Ishikawa (cell line): ENCODE measurements around the gene ASXL1.

Experiments
- YY1 ChIP-seq: IDR thresholded peaks from 2 replicates; pipeline ENCODE4 v1.6.1; 2012; ENCODE audit warnings: low read depth
- TF ChIP-seq, protein P1 (sequence below): IDR thresholded peaks from 2 replicates; pipeline ENCODE4 v1.6.1; 2012; ENCODE audit warnings: low read depth, mild to moderate bottlenecking

DNA sequence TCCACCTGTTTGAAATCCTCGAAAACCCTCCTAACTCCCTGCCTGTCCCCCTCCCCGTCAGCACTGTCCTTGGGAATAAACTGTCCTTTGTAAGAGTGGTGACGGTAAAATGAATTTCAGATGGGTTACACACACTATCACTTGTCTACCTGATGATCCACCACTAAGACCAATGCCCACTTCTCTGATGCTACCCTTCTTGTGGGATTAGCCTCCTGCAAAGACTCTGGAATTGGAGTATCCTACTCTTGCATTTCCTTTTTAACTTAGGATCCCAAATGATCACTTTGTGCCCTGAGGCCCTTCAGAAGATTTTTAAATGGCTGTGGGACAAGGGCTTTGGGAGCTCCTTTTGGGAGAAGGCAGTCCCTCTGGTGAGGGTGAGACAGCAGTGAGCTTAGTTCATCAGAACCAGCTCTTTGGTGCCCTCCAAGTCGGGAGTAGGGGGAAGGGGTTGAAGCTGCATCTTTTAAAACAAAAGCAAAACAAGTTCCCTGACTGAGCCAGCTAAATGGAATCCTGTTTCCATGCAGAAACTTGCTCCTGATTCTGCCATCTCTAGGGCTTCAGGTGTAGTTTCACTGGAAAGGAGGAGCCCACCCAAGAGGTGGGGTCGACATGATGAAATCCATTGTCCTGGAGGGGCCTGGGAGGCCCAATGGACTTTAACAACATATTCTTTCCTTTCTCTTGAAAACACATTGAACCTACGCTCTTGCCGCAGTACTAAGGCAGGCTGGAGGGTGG, 86.5 kb downstream of the ASXL1 start:
- TF ChIP-seq, protein P1, sequence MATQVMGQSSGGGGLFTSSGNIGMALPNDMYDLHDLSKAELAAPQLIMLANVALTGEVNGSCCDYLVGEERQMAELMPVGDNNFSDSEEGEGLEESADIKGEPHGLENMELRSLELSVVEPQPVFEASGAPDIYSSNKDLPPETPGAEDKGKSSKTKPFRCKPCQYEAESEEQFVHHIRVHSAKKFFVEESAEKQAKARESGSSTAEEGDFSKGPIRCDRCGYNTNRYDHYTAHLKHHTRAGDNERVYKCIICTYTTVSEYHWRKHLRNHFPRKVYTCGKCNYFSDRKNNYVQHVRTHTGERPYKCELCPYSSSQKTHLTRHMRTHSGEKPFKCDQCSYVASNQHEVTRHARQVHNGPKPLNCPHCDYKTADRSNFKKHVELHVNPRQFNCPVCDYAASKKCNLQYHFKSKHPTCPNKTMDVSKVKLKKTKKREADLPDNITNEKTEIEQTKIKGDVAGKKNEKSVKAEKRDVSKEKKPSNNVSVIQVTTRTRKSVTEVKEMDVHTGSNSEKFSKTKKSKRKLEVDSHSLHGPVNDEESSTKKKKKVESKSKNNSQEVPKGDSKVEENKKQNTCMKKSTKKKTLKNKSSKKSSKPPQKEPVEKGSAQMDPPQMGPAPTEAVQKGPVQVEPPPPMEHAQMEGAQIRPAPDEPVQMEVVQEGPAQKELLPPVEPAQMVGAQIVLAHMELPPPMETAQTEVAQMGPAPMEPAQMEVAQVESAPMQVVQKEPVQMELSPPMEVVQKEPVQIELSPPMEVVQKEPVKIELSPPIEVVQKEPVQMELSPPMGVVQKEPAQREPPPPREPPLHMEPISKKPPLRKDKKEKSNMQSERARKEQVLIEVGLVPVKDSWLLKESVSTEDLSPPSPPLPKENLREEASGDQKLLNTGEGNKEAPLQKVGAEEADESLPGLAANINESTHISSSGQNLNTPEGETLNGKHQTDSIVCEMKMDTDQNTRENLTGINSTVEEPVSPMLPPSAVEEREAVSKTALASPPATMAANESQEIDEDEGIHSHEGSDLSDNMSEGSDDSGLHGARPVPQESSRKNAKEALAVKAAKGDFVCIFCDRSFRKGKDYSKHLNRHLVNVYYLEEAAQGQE = no peak
- TF ChIP-seq YY1 = no peak
